Neural cell (in vitro differentiated cells): Measurements from ENCODE around the gene USP28. TPM values are rescaled to one million over a fixed set of nuclear protein-coding genes. Genes with fewer than 3 reads are reported as not detected.

Experiments used
- H2AFZ ChIP-seq: fragments of 200-600, 300-800 bp; sonication (generic), shearing (Covaris generic); 2 replicates; pipeline ENCODE4 v1.6.0; 2014; ENCODE audit warnings: low read depth, mild to moderate bottlenecking, antibody characterized with exemption, low read length, moderate library complexity
- H3F3A ChIP-seq: fragments of 200-600 bp; shearing (Covaris generic); 2 replicates; pipeline ENCODE4 v1.6.1; 2016; ENCODE audit warnings: mild to moderate bottlenecking, moderate library complexity, mixed read lengths, antibody characterized with exemption, low read length; ENCODE audit not compliant: insufficient read depth, poor library complexity, severe bottlenecking
- H3K27ac ChIP-seq: fragments of 200-600, 300-800 bp; sonication (generic), shearing (Covaris generic); 2 replicates; pipeline ENCODE4 v1.5.1; 2014; ENCODE audit warnings: mild to moderate bottlenecking, low read length, moderate library complexity
- H3K27me3 ChIP-seq: fragments of 300-800, 200-600 bp; sonication (generic), shearing (Covaris generic); 2 replicates; pipeline ENCODE4 v1.6.0; 2014; ENCODE audit warnings: mild to moderate bottlenecking, low read depth, low read length, moderate library complexity; ENCODE audit not compliant: insufficient read depth
- H3K36me3 ChIP-seq: fragments of 300-800, 200-600 bp; sonication (generic), shearing (Covaris generic); 2 replicates; pipeline ENCODE4 v1.5.1; 2014; ENCODE audit warnings: mild to moderate bottlenecking, antibody characterized with exemption, low read length, moderate library complexity; ENCODE audit not compliant: insufficient read depth
- H3K4me2 ChIP-seq: fragments of 300-800, 200-600 bp; sonication (generic), shearing (Covaris generic); 2 replicates; pipeline ENCODE4 v1.6.0; 2014; ENCODE audit warnings: mild to moderate bottlenecking, low read length
- H3K4me3 ChIP-seq: fragments of 300-800, 200-600 bp; sonication (generic), shearing (Covaris generic); 2 replicates; pipeline ENCODE4 v1.5.1; 2014; ENCODE audit warnings: mild to moderate bottlenecking, low read length, moderate library complexity
- H3K79me2 ChIP-seq: fragments of 200-600 bp; shearing (Covaris generic); replicated peaks from 2 replicates; pipeline ENCODE4 v1.6.0; 2014; ENCODE audit warnings: mild to moderate bottlenecking, low read length, moderate library complexity; ENCODE audit not compliant: insufficient read depth
- H3K9ac ChIP-seq: fragments of 300-800, 200-600 bp; sonication (generic), shearing (Covaris generic); 2 replicates; pipeline ENCODE4 v1.6.1; 2016; ENCODE audit warnings: mild to moderate bottlenecking, low read length, mixed read lengths
- H3K9me2 ChIP-seq: fragments of 200-600 bp; shearing (Covaris generic); 2 replicates; pipeline ENCODE4 v1.6.1; 2016; ENCODE audit warnings: mild to moderate bottlenecking, low read length, mixed read lengths; ENCODE audit not compliant: insufficient read depth
- H3K9me3 ChIP-seq: fragments of 200-600, 300-800 bp; sonication (generic), shearing (Covaris generic); 2 replicates; pipeline ENCODE4 v1.6.1; 2016; ENCODE audit warnings: mild to moderate bottlenecking, mixed run types, low read length, moderate library complexity, mixed read lengths
- H4K20me1 ChIP-seq: fragments of 200-600 bp; shearing (Covaris generic); 2 replicates; pipeline ENCODE4 v1.6.1; 2016; ENCODE audit warnings: mild to moderate bottlenecking, mixed run types; ENCODE audit not compliant: insufficient read depth
- CTCF ChIP-seq: fragments of 450-650 bp; IDR thresholded peaks from 2 replicates; pipeline ENCODE4 v1.5.1; 2014; ENCODE audit warnings: antibody characterized with exemption, mild to moderate bottlenecking, moderate library complexity; ENCODE audit not compliant: poor library complexity, severe bottlenecking
- EP300 ChIP-seq: fragments of 450-650 bp; conservative IDR thresholded peaks from 2 replicates; pipeline ENCODE4 v1.6.1; 2014; ENCODE audit warnings: antibody characterized with exemption, mild to moderate bottlenecking, moderate library complexity; ENCODE audit not compliant: poor library complexity, severe bottlenecking
- EZH2 ChIP-seq: fragments of 200-600, 300-800 bp; shearing (Covaris generic), sonication (generic); IDR thresholded peaks from 2 replicates; pipeline ENCODE4 v1.6.1; 2014; ENCODE audit warnings: antibody characterized with exemption, low read length, borderline replicate concordance, mild to moderate bottlenecking; ENCODE audit not compliant: insufficient read depth, poor library complexity, severe bottlenecking
- MXI1 ChIP-seq: fragments of 450-650 bp; conservative IDR thresholded peaks from 2 replicates; pipeline ENCODE4 v1.6.1; 2014; ENCODE audit warnings: antibody characterized with exemption, mild to moderate bottlenecking; ENCODE audit not compliant: poor library complexity, severe bottlenecking
- POLR2AphosphoS5 ChIP-seq: IDR thresholded peaks from 2 replicates; pipeline ENCODE4 v1.6.1; 2012
- RAD21 ChIP-seq: fragments of 450-650 bp; conservative IDR thresholded peaks from 2 replicates; pipeline ENCODE4 v1.6.1; 2014; ENCODE audit warnings: antibody characterized with exemption, mild to moderate bottlenecking, moderate library complexity
- SMC3 ChIP-seq: fragments of 450-650 bp; conservative IDR thresholded peaks from 2 replicates; pipeline ENCODE4 v1.6.1; 2014; ENCODE audit warnings: antibody characterized with exemption, mild to moderate bottlenecking, moderate library complexity; ENCODE audit not compliant: poor library complexity
- TAF1 ChIP-seq: IDR thresholded peaks from 2 replicates; pipeline ENCODE4 v1.6.1; 2012; ENCODE audit warnings: low read depth
- polyA plus RNA-seq: library from polyadenylated mRNA; depleted of rRNA; stranded (reverse); fragments of >200 nt; gene quantifications from 2 replicates; pipeline ENCODE4 v1.2.3, GENCODE V29; 2014

The USP28 gene
- polyA plus RNA-seq, 1 donor from 2014 or later = 16.0 TPM

- Histone ChIP-seq H3K4me3 (no peak overlapping the region), H3K9me2 (no peaks in the 10 kb centered on the region), H3K9me3 (no peaks in the 10 kb centered on the region), H3K27ac (no peak overlapping the region), H2AFZ (no peak overlapping the region), H4K20me1 (no peaks in the 10 kb centered on the region), H3K4me2 (no peak overlapping the region), H3K9ac (no peak overlapping the region), H3F3A (no peaks in the 10 kb centered on the region), H3K36me3 (no peaks in the 10 kb centered on the region), H3K27me3 (no peaks in the 10 kb centered on the region), H3K79me2 (no peaks in the 10 kb centered on the region)
- no peak for TF ChIP-seq TAF1
- TF ChIP-seq EP300 = no peak
Observed at GRCh38 chr11:113817626-113818025, 57.7 kb downstream of the USP28 start.

- Histone ChIP-seq H3K27ac (no peak overlapping the region), H3K9ac (no peak overlapping the region), H3K27me3 (no peaks in the 10 kb centered on the region), H4K20me1 (no peaks in the 10 kb centered on the region), H2AFZ (no peak overlapping the region), H3K9me3 (no peaks in the 10 kb centered on the region), H3K9me2 (no peaks in the 10 kb centered on the region), H3K79me2 (no peaks in the 10 kb centered on the region), H3K4me3 (no peak overlapping the region), H3F3A (no peaks in the 10 kb centered on the region), H3K36me3 (no peaks in the 10 kb centered on the region), H3K4me2 (no peak overlapping the region)
- TF ChIP-seq POLR2AphosphoS5 (no peak), MXI1 (no peak), EP300 (no peak), SMC3 (no peak), EZH2 (no peak), TAF1 (no peak)
Observed at GRCh38 chr11:113817162-113817561, 58.2 kb downstream of the USP28 start.

GRCh38 chr11:113814181-113814580, 61.2 kb downstream of the USP28 start:
- H3K4me3 ChIP-seq = no peak overlapping the region
- no peaks in the 10 kb centered on the region for H3F3A ChIP-seq
- H3K27me3 ChIP-seq = no peaks in the 10 kb centered on the region
- H3K9ac ChIP-seq = no peak overlapping the region
- H3K36me3 ChIP-seq = no peaks in the 10 kb centered on the region
- no peaks in the 10 kb centered on the region for H4K20me1 ChIP-seq
- no peak overlapping the region for H3K4me2 ChIP-seq
- H3K9me3 ChIP-seq = no peaks in the 10 kb centered on the region
- no peaks in the 10 kb centered on the region for H3K79me2 ChIP-seq
- TF ChIP-seq MXI1 (no peak), SMC3 (no peak), CTCF (no peak), EP300 (no peak), RAD21 (no peak), EZH2 (no peak), POLR2AphosphoS5 (no peak), TAF1 (no peak)
- no peak overlapping the region for H2AFZ ChIP-seq
- no peak overlapping the region for H3K27ac ChIP-seq
- no peaks in the 10 kb centered on the region for H3K9me2 ChIP-seq
